HG02870 (cell line): Measurements from ENCODE around the gene UBE2C.
A peak's percentile ranks its signal among the peaks of the same experiment; 100 is the strongest.

Source experiments
- ATAC-seq: cut with Tn5 transposase; IDR thresholded peaks from one replicate; pipeline ENCODE4 v1.9.1; 2021; ENCODE audit warnings: mild to moderate bottlenecking, moderate library complexity; ENCODE audit not compliant: unreplicated experiment

The UBE2C gene

GRCh38 chr20:45857114-45857881 lies 44.9 kb downstream of the UBE2C start, which contains the start of the genes ACOT8 and ZSWIM3:
TSS of gene ACOT8 (minus strand) at chr20:45857392. CDS start at chr20:45857315, 77 bp downstream.
TSS of gene ZSWIM3 (plus strand) at chr20:45857614. CDS start at chr20:45857826, 212 bp downstream.
- ATAC-seq = peak; percentile 96

DNA sequence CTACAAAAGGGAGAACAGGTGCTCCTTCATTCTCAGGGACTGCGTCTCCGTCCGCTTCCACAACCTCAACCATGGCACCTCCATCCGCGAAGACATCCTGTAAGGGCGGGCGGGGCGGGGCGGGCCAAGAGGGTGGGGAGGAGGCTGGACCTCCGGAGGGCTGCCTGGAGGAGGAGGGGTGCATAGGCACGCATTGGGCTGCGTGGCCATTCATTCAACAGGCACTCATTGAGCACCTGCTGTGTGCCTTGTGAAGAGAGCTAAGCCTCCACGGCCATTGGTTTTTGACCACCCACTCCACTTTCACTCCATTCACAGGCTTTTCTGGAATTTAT lies 45.4 kb downstream of the UBE2C start:
- ATAC-seq = peak; percentile 26

DNA sequence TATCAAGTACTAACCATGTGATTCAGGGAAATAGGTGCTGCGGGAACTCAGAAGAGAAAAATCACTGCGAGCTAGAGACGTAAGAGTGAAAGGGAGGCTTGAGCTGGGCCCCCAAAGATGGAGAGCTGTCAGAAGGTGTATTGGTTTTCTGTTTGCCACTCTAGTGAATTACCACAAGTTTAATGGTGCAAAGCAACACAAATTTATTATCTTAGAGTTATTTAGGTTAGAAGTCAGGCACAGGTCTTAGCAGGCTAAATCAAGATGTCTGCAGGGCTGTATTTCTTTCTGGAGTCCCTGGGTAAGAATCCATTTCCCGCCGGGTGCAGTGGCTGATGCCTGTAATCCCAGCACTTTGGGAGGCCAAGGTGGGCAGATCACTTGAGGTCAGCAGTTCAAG lies 47.5 kb downstream of the UBE2C start:
- no peak for ATAC-seq

- no peak for ATAC-seq
Measured at GRCh38 chr20:45860560-45861220, 48.2 kb downstream of the UBE2C start.

- no peak for ATAC-seq
Measured at GRCh38 chr20:45861221-45862075, 49.0 kb downstream of the UBE2C start.

GRCh38 chr20:45863543-45864470 lies 51.4 kb downstream of the UBE2C start:
- ATAC-seq = no peak

DNA sequence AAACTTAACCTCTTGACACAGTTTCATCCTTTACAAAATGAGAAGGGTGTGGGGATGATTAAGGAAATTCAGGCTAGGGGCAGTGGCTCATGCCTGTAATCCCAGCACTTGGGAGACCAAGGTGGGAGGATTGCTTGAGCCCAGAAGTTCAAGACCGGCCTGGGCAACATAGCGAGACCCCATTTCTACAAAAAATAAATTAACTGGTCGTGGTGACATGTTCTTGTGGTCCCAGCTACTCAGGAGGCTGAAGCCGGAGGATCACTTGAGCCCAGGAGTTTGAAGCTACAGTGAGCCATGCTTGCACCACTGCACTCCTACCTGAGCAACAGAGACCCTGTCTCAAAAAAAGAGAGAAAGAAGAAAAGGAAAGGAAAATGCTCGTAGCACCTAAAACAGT lies 54.0 kb downstream of the UBE2C start:
- no peak for ATAC-seq
